ENCODE data around the gene FAM219A. TPM values are rescaled to one million over a fixed set of nuclear protein-coding genes. Genes with fewer than 3 reads are reported as not detected.

FAM219A gene, protein sequence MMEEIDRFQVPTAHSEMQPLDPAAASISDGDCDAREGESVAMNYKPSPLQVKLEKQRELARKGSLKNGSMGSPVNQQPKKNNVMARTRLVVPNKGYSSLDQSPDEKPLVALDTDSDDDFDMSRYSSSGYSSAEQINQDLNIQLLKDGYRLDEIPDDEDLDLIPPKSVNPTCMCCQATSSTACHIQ
- 1 to 10 TPM; 4.0 to 7.6 (median 5.2) TPM for total RNA-seq

- Histone ChIP-seq H3K4me3 (peak within 1 kb of the TSS; percentile 70 to 93 (median 74)), H3K9me3 (no peaks in the 10 kb centered on the region), H3K4me1 (peaks cover 15 to 41% (median 15%) of the 10 kb centered on the region in 3 donors), H3K27me3 (no peaks in the 10 kb centered on the region), H3K36me3 (no peaks in the 10 kb centered on the region), H3K27ac (peak within 1 kb of the TSS; percentile 72 to 93 (median 86))
- TF ChIP-seq POLR2A (IDR thresholded peaks at IDR 0.05) (peak in 3 of 4 donors; percentile 85 to 90 (median 90)), CTCF (IDR thresholded peaks at IDR 0.05) (no peak)
- DNase-seq: peak; percentile 94
- intact Hi-C loops (cut with DNase I): no loop called here
- WGBS, 2 donors: 0 to 3% methylated on average over 6 to 10 of the region's 94 CpGs
These were observed at the start of gene FAM219A, which contains the start of gene DNAI1 for GRCh38 chr9:34458013-34458958. TSS of gene FAM219A (minus strand) at chr9:34458570. CDS start at chr9:34458263, 307 bp downstream. TSS of gene DNAI1 (plus strand) at chr9:34458805. CDS start at chr9:34459006, 201 bp downstream.

GRCh38 chr9:34507966-34508365 lies 49.6 kb upstream of the FAM219A start:
- no peaks in the 10 kb centered on the region for H3K9me3 ChIP-seq
- H3K27me3 ChIP-seq: no peaks in the 10 kb centered on the region
- no peaks in the 10 kb centered on the region for H3K4me1 ChIP-seq
- intact Hi-C loops (cut with DNase I): loop anchor here (10.0 kb wide), 1 partner anchor 77 kb away; the partner anchor contains the start of gene CNTFR
- H3K4me3 ChIP-seq: no peak overlapping the region
- no peaks in the 10 kb centered on the region for H3K36me3 ChIP-seq
- TF ChIP-seq POLR2A (IDR thresholded peaks at IDR 0.05): no peak
- TF ChIP-seq CTCF (IDR thresholded peaks at IDR 0.05): no peak
- DNase-seq: no peak
- H3K27ac ChIP-seq: no peak overlapping the region

GRCh38 chr9:34507556-34507955 lies 49.2 kb upstream of the FAM219A start:
- H3K36me3 ChIP-seq: no peaks in the 10 kb centered on the region
- WGBS, 2 donors: 83 to 92% methylated on average over 3 to 4 of the region's 5 CpGs
- peaks cover 0 to 1% (median 0%) of the 10 kb centered on the region in 3 donors for H3K4me1 ChIP-seq
- no peak overlapping the region for H3K27ac ChIP-seq
- H3K4me3 ChIP-seq: no peak overlapping the region
- no peaks in the 10 kb centered on the region for H3K9me3 ChIP-seq
- no peak for DNase-seq
- intact Hi-C loops (cut with DNase I): loop anchor here (10.0 kb wide), 1 partner anchor 77 kb away; the partner anchor contains the start of gene CNTFR
- H3K27me3 ChIP-seq: no peaks in the 10 kb centered on the region
- no peak for TF ChIP-seq CTCF (IDR thresholded peaks at IDR 0.05)
- no peak for TF ChIP-seq POLR2A (IDR thresholded peaks at IDR 0.05)

DNA sequence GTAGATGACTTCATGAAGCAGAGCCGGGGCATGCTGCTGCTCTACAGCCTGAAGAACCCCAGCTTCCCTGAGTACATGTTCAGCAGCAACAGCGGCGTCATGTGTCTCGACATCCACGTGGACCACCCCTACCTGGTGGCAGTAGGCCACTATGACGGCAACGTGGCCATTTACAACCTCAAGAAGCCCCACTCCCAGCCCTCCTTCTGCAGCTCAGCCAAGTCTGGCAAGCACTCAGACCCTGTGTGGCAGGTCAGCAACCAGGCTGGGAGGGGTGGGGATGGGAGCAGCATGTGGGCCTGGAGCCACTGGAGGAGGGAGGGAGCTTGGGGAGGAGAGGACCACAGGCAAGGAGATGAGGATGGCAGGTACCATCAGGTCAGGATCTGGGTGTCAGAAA lies 48.3 kb upstream of the FAM219A start:
- Histone ChIP-seq H3K27me3 (no peaks in the 10 kb centered on the region), H3K36me3 (no peaks in the 10 kb centered on the region), H3K4me1 (peaks cover 0 to 10% (median 6%) of the 10 kb centered on the region in 3 donors), H3K4me3 (no peak overlapping the region), H3K9me3 (no peaks in the 10 kb centered on the region), H3K27ac (no peak overlapping the region)
- WGBS, 2 donors: 67 to 85% methylated on average over 1 to 4 of the region's 7 CpGs
- DNase-seq: no peak
- no peak for TF ChIP-seq CTCF (IDR thresholded peaks at IDR 0.05)
- no peak for TF ChIP-seq POLR2A (IDR thresholded peaks at IDR 0.05)
- intact Hi-C loops (cut with DNase I): loop anchor here (10.0 kb wide), 1 partner anchor 78 kb away; the partner anchor contains the start of gene CNTFR

Data from esophagus squamous epithelium (tissue), 5 donors.